IMR-90 (cell line): ENCODE data around the gene FREM3. TPM values are rescaled to one million over a fixed set of nuclear protein-coding genes. Genes with fewer than 3 reads are reported as not detected.
A peak's percentile ranks its signal among the peaks of the same experiment; 100 is the strongest.

Experiments
- ATAC-seq: fragments of 200-7000 bp; cut with Tn5 transposase; 2 replicates; pipeline ENCODE4 v1.9.1; 2020; ENCODE audit warnings: low read depth, mild to moderate bottlenecking, moderate library complexity
- BruUV-seq: library from RNA; stranded (reverse); fragments of 400-500 nt; replicated peaks from 2 replicates; lab custom pipeline; 2021; lab: Mats Ljungman, UMichigan
- CTCF ChIA-PET: fragments of 300-600 bp; formaldehyde crosslinking; extraction: SDS; loops from one replicate; lab custom pipeline; 2021; ENCODE audit warnings: antibody characterized with exemption; lab: Yijun Ruan, JAX
- POLR2A ChIA-PET: fragments of 300-600 bp; sonication (Branson Sonifier 250); formaldehyde crosslinking; loops from one replicate; lab custom pipeline; 2022; ENCODE audit warnings: antibody characterized with exemption; ENCODE audit not compliant: unreplicated experiment; lab: Charles Lee
- DNase-seq: peaks from one replicate; pipeline ENCODE4 v3.0.0; 2013
- H2AFZ ChIP-seq: replicated peaks from 2 replicates; pipeline ENCODE3; 2013; ENCODE audit warnings: low read length, mild to moderate bottlenecking; ENCODE audit not compliant: poor library complexity
- H2AK5ac ChIP-seq: 2 replicates; pipeline ENCODE4 v1.6.1; 2013; ENCODE audit warnings: low read depth, low read length, inconsistent platforms
- H2AK9ac ChIP-seq: replicated peaks from 2 replicates; pipeline ENCODE3; 2013; ENCODE audit warnings: mild to moderate bottlenecking, low read depth, low read length, moderate library complexity; ENCODE audit not compliant: poor library complexity
- H2BK120ac ChIP-seq: 2 replicates; pipeline ENCODE4 v1.6.1; 2013; ENCODE audit warnings: low read depth, low read length, inconsistent platforms
- H2BK15ac ChIP-seq: 3 replicates; pipeline ENCODE4 v1.6.1; 2013; ENCODE audit warnings: low read depth, low read length, inconsistent platforms
- H2BK20ac ChIP-seq: 2 replicates; pipeline ENCODE4 v1.6.1; 2013; ENCODE audit warnings: low read depth, mild to moderate bottlenecking, inconsistent platforms, low read length, moderate library complexity
- H2BK5ac ChIP-seq: 2 replicates; pipeline ENCODE4 v1.6.1; 2013; ENCODE audit warnings: mild to moderate bottlenecking, low read depth, low read length, inconsistent platforms; ENCODE audit not compliant: poor library complexity, severe bottlenecking
- H3K14ac ChIP-seq: replicated peaks from 2 replicates; pipeline ENCODE4 v1.6.1; 2013; ENCODE audit warnings: low read depth, low read length, inconsistent platforms
- H3K18ac ChIP-seq: 2 replicates; pipeline ENCODE4 v1.6.1; 2013; ENCODE audit warnings: low read depth, low read length, control low read depth
- H3K23ac ChIP-seq: 2 replicates; pipeline ENCODE4 v1.6.1; 2013; ENCODE audit warnings: low read depth, low read length, inconsistent platforms
- H3K27ac ChIP-seq: 2 replicates; pipeline ENCODE4 v1.5.1; 2013; ENCODE audit warnings: mild to moderate bottlenecking, control low read depth, low read length; ENCODE audit not compliant: insufficient read depth
- H3K27me3 ChIP-seq: 2 replicates; pipeline ENCODE4 v1.6.1; 2013; ENCODE audit warnings: low read length; ENCODE audit not compliant: control insufficient read depth, insufficient read depth
- H3K36me3 ChIP-seq: 2 replicates; pipeline ENCODE4 v1.6.1; 2013; ENCODE audit warnings: low read length, mixed read lengths; ENCODE audit not compliant: control insufficient read depth, insufficient read depth
- H3K4ac ChIP-seq: 2 replicates; pipeline ENCODE4 v1.6.1; 2013; ENCODE audit warnings: low read depth, low read length, inconsistent platforms
- H3K4me1 ChIP-seq: 2 replicates; pipeline ENCODE4 v1.6.1; 2013; ENCODE audit warnings: low read length, mixed read lengths; ENCODE audit not compliant: control insufficient read depth, insufficient read depth
- H3K4me2 ChIP-seq: 2 replicates; pipeline ENCODE4 v1.6.1; 2013; ENCODE audit warnings: low read depth, mild to moderate bottlenecking, control low read depth, low read length, moderate library complexity
- H3K4me3 ChIP-seq: 2 replicates; pipeline ENCODE4 v1.5.1; 2013; ENCODE audit warnings: low read depth, mild to moderate bottlenecking, control low read depth, low read length, moderate library complexity; ENCODE audit not compliant: insufficient read depth
- H3K56ac ChIP-seq: 2 replicates; pipeline ENCODE4 v1.6.1; 2013; ENCODE audit warnings: low read length, inconsistent platforms; ENCODE audit not compliant: insufficient read depth; ENCODE audit errors: extremely low read depth
- H3K79me1 ChIP-seq, 2 experiments: 2 replicates each; pipeline ENCODE4 v1.6.1; 2013; ENCODE audit warnings: low read length in 2 of 2, inconsistent platforms in 1 of 2, low read depth in 1 of 2
- H3K9ac ChIP-seq: 2 replicates; pipeline ENCODE4 v1.6.1; 2013; ENCODE audit warnings: low read depth, low read length, control low read depth
- H3K9me1 ChIP-seq: 2 replicates; pipeline ENCODE4 v1.6.1; 2013; ENCODE audit warnings: low read length, inconsistent platforms; ENCODE audit not compliant: insufficient read depth
- H3K9me3 ChIP-seq: 2 replicates; pipeline ENCODE4 v1.6.1; 2013; ENCODE audit warnings: low read length; ENCODE audit not compliant: control insufficient read depth, insufficient read depth
- H4K20me1 ChIP-seq: 2 replicates; pipeline ENCODE4 v1.6.1; 2013; ENCODE audit warnings: low read length, inconsistent platforms; ENCODE audit not compliant: insufficient read depth
- H4K5ac ChIP-seq: 2 replicates; pipeline ENCODE4 v1.6.1; 2013; ENCODE audit warnings: mild to moderate bottlenecking, low read depth, low read length, control low read depth
- H4K8ac ChIP-seq, 2 experiments: 2 replicates each; pipeline ENCODE4 v1.6.1; 2013; ENCODE audit warnings: low read depth in 2 of 2, low read length in 2 of 2, control low read depth in 1 of 2, inconsistent platforms in 1 of 2
- H4K91ac ChIP-seq: 2 replicates; pipeline ENCODE4 v1.6.1; 2013; ENCODE audit warnings: low read depth, low read length, inconsistent platforms; ENCODE audit not compliant: insufficient read depth
- BHLHE40 ChIP-seq: fragments of 150-350 bp; IDR thresholded peaks from 2 replicates; pipeline ENCODE4 v1.6.1; 2016; ENCODE audit warnings: mild to moderate bottlenecking, low read depth, low read length
- CEBPB ChIP-seq: IDR thresholded peaks from 2 replicates; pipeline ENCODE4 v1.6.1; 2012; ENCODE audit warnings: low read depth, low read length, improper control_type of control experiment
- CTCF ChIP-seq: conservative IDR thresholded peaks from 2 replicates; pipeline ENCODE4 v1.5.1; 2012; ENCODE audit warnings: mild to moderate bottlenecking, low read depth, low read length, improper control_type of control experiment
- MAFK ChIP-seq: IDR thresholded peaks from 2 replicates; pipeline ENCODE4 v1.6.1; 2012; ENCODE audit warnings: low read depth, low read length, improper control_type of control experiment
- MXI1 ChIP-seq: IDR thresholded peaks from 2 replicates; pipeline ENCODE4 v1.6.1; 2012; ENCODE audit warnings: low read depth, mild to moderate bottlenecking, low read length, moderate library complexity, borderline replicate concordance
- NFE2L2 ChIP-seq: fragments of 150-350 bp; IDR thresholded peaks from 2 replicates; pipeline ENCODE4 v1.6.1; 2016; ENCODE audit warnings: low read depth, mild to moderate bottlenecking, low read length
- RAD21 ChIP-seq: IDR thresholded peaks from 2 replicates; pipeline ENCODE4 v1.6.1; 2012; ENCODE audit warnings: low read length, improper control_type of control experiment
- SMC3 ChIP-seq: fragments of 150-350 bp; IDR thresholded peaks from 2 replicates; pipeline ENCODE4 v1.6.1; 2016; ENCODE audit warnings: low read depth, mild to moderate bottlenecking, antibody characterized with exemption, low read length, moderate library complexity
- WGBS, 2 experiments: methylation state at CpG; one replicate each; pipeline versions ENCODE4 v1.1.5 to v1.1.7; 2013; ENCODE audit warnings: missing lambda C conversion rate in 2 of 2; ENCODE audit not compliant: insufficient read length in 1 of 2; ENCODE audit errors: extremely low coverage in 2 of 2; 5-methylcytosine and 5-hydroxymethylcytosine counted together
- dilution Hi-C: fragments of 300-500 bp; cut with HindIII; formaldehyde crosslinking; loops from one replicate; pipeline ENCODE4 v1.14.3; 2018; ENCODE audit warnings: low sequenced_read_pairs; ENCODE audit not compliant: unreplicated experiment
- in situ Hi-C: fragments of 300-500 bp; cut with MboI; formaldehyde crosslinking; loops from 3 replicates; pipeline ENCODE4 v1.14.3; 2019; ENCODE audit warnings: low sequenced_read_pairs, inconsistent platforms, mixed read lengths
- intact Hi-C: fragments of 100-400 bp; cut with micrococcal nuclease; formaldehyde crosslinking; loops from 2 replicates; pipeline ENCODE4 v1.10.0; 2022
- polyA plus RNA-seq, 3 experiments: library from polyadenylated mRNA; depleted of rRNA; stranded (reverse); fragments of >200 nt; gene quantifications; 2 replicates each; pipeline ENCODE4 v1.2.3, GENCODE V29; 2012; ENCODE audit warnings: low replicate concordance in 1 of 3
- total RNA-seq: library from RNA; depleted of rRNA; stranded (reverse); fragments of >200 nt; gene quantifications from 2 replicates; pipeline ENCODE4 v1.2.3, GENCODE V29; 2012

Gene FREM3
- total and polyA plus RNA-seq, 2 of the 4 experiments (the other 2 are of a cell fraction), result not detected

GRCh38 chr4:143728166-143728565 lies 27.7 kb upstream of the FREM3 start:
- H3K79me1 ChIP-seq, result no peaks in the 10 kb centered on the region
- H4K20me1 ChIP-seq, result no peaks in the 10 kb centered on the region
- DNase-seq, result peak; percentile 0
- H3K56ac ChIP-seq, result no peak overlapping the region
- WGBS, 2 experiments, result 13% methylated on average over 1 of the region's 3 CpGs; no CpG with 5 or more reads in 1 of the 2 experiments
- no peaks in the 10 kb centered on the region for H3K4me1 ChIP-seq
- ChIA-PET POLR2A (no interaction called here), CTCF (no interaction called here)
- H3K4me3 ChIP-seq, result no peak overlapping the region
- no peak overlapping the region for H2BK20ac ChIP-seq
- no peak overlapping the region for H3K4me2 ChIP-seq
- no peak overlapping the region for H3K27ac ChIP-seq
- H4K5ac ChIP-seq, result no peak overlapping the region
- BruUV-seq, result no TSS peak
- no peaks in the 10 kb centered on the region for H3K36me3 ChIP-seq
- in situ Hi-C loops (no loop called here), intact Hi-C loops (no loop called here), dilution Hi-C loops (no loop called here)
- no peak overlapping the region for H2AK9ac ChIP-seq
- H3K4ac ChIP-seq, result no peak overlapping the region
- H3K9ac ChIP-seq, result no peak overlapping the region
- no peak overlapping the region for H2AFZ ChIP-seq
- H3K23ac ChIP-seq, result no peak overlapping the region
- H3K27me3 ChIP-seq, result no peaks in the 10 kb centered on the region
- TF ChIP-seq SMC3 (no peak), NFE2L2 (no peak), RAD21 (no peak), BHLHE40 (no peak), MAFK (no peak), CTCF (no peak), MXI1 (no peak), CEBPB (no peak)
- no peak overlapping the region for H3K18ac ChIP-seq
- H4K8ac ChIP-seq, result no peak overlapping the region
- H2BK15ac ChIP-seq, result no peak overlapping the region
- no peak overlapping the region for H2BK5ac ChIP-seq
- H3K9me1 ChIP-seq, result no peaks in the 10 kb centered on the region
- H2AK5ac ChIP-seq, result no peak overlapping the region
- no peak overlapping the region for H4K91ac ChIP-seq
- no peak overlapping the region for H3K14ac ChIP-seq
- 0 out of 2 replicates have a peak, but pooled peaks have one; percentile 17 for ATAC-seq
- H2BK120ac ChIP-seq, result no peak overlapping the region
- no peaks in the 10 kb centered on the region for H3K9me3 ChIP-seq
